Measurements from ENCODE around the gene ZNF629. TPM values are rescaled to one million over a fixed set of nuclear protein-coding genes. Genes with fewer than 3 reads are reported as not detected.

ZNF629 gene
- polyA plus RNA-seq, 4 donors, result 25.7 to 29.5 (median 27.2) TPM

GRCh38 chr16:30786115-30786935 is 680 bp downstream of the ZNF629 start:
- no peak for DNase-seq (ENCODE audit: low read depth in 4 of 4, low spot score in 2 of 4)

GRCh38 chr16:30785126-30786106 is 1.6 kb downstream of the ZNF629 start:
- DNase-seq (ENCODE audit: low read depth in 4 of 4, low spot score in 2 of 4), result no peak

- DNase-seq (ENCODE audit: low read depth in 4 of 4, low spot score in 2 of 4), result no peak
Measured at GRCh38 chr16:30784215-30784614, 2.8 kb downstream of the ZNF629 start.

GRCh38 chr16:30783280-30784109 is 3.5 kb downstream of the ZNF629 start:
- DNase-seq (ENCODE audit: low read depth in 4 of 4, low spot score in 2 of 4), result no peak

- DNase-seq (ENCODE audit: low read depth in 4 of 4, low spot score in 2 of 4), result no peak
Measured at GRCh38 chr16:30782486-30783279, 4.3 kb downstream of the ZNF629 start.

- DNase-seq (ENCODE audit: low read depth in 4 of 4, low spot score in 2 of 4), result no peak
Measured at GRCh38 chr16:30780549-30780948, 6.5 kb downstream of the ZNF629 start.

GRCh38 chr16:30780021-30780420 is 7.0 kb downstream of the ZNF629 start:
- no peak for DNase-seq (ENCODE audit: low read depth in 4 of 4, low spot score in 2 of 4)

GRCh38 chr16:30779596-30779995 is 7.4 kb downstream of the ZNF629 start:
- DNase-seq (ENCODE audit: low read depth in 4 of 4, low spot score in 2 of 4), result no peak

- DNase-seq (ENCODE audit: low read depth in 4 of 4, low spot score in 2 of 4), result no peak
Measured at GRCh38 chr16:30778549-30779244, 8.3 kb downstream of the ZNF629 start.

GRCh38 chr16:30777591-30778297 is 9.3 kb downstream of the ZNF629 start:
- DNase-seq (ENCODE audit: low read depth in 4 of 4, low spot score in 2 of 4), result no peak

- DNase-seq (ENCODE audit: low read depth in 4 of 4, low spot score in 2 of 4), result peak in 1 of 4 donors; percentile 83
Measured at GRCh38 chr16:30775392-30776188, 11.4 kb downstream of the ZNF629 start.

- no peak for DNase-seq (ENCODE audit: low read depth in 4 of 4, low spot score in 2 of 4)
Measured at GRCh38 chr16:30775131-30775391, 11.9 kb downstream of the ZNF629 start.

GRCh38 chr16:30774367-30775130 is 12.5 kb downstream of the ZNF629 start:
- DNase-seq (ENCODE audit: low read depth in 4 of 4, low spot score in 2 of 4), result no peak

- DNase-seq (ENCODE audit: low read depth in 4 of 4, low spot score in 2 of 4), result no peak
Measured at GRCh38 chr16:30773826-30774225, 13.2 kb downstream of the ZNF629 start.

GRCh38 chr16:30771726-30772125 is 15.3 kb downstream of the ZNF629 start:
- DNase-seq (ENCODE audit: low read depth in 4 of 4, low spot score in 2 of 4), result no peak

- DNase-seq (ENCODE audit: low read depth in 4 of 4, low spot score in 2 of 4), result no peak
Measured at GRCh38 chr16:30769379-30770089, 17.5 kb downstream of the ZNF629 start.
